Activated naive CD4-positive, alpha-beta T cell (primary cell): ENCODE measurements around the gene MRPL27.

Experiments
- DNase-seq, 4 experiments: peaks; one replicate each; lab custom pipeline; 2025; lab: John Stamatoyannopoulos, UW

Gene MRPL27

DNA sequence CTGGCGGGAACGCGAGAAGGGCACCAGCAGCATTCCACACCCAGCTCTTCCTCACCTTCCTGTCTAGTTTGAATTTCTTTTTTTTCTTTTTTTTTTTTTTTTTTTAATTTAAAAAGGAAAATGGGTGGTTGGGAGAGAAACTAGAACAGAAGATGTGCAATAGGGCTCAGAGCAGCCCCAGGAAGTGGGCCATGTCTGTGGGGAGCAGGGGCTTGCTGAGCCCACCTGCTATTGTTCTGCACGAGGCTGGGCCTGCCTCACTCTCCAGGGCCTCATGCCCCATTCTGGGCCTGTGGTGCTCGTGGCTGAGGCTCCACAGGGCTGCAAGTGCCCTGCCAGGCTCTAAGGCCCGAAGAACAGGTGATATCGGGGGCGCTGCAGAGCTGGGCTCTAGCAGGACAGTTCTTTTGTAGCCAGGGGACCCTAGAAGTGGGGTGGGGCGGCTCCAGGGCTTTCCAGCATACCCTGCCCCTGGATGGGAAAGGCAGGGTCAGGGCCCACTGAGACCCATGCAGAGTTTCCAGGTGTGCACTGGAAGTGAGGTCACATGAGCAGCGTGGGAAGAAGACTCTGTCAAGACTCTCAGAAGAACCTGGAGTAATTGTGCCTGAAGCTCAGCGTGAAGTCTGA lies 12.4 kb downstream of the MRPL27 start:
- DNase-seq, result no peak

DNA sequence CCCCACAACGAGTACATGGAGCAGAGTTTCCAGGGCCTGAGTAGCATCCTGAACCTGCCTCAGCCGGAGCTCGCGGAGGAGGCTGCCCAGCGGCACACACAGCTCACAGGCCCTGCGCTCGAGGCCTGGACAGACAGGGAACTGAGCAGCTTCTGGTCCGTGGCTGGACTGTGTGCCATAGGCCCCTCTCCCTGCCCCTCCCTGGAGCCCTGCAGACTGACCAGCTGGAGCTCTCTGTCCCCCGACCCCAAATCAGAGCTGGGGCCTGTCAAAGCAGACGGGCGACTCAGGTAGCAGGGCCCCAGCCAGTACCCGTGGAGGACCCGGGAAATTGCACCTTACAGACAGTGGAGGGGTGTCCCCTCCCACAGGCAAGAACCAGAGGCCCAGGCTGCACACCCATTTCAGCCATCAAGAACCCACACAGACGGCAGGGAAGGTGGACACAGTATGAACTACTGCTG lies 13.0 kb downstream of the MRPL27 start:
- no peak for DNase-seq

DNA sequence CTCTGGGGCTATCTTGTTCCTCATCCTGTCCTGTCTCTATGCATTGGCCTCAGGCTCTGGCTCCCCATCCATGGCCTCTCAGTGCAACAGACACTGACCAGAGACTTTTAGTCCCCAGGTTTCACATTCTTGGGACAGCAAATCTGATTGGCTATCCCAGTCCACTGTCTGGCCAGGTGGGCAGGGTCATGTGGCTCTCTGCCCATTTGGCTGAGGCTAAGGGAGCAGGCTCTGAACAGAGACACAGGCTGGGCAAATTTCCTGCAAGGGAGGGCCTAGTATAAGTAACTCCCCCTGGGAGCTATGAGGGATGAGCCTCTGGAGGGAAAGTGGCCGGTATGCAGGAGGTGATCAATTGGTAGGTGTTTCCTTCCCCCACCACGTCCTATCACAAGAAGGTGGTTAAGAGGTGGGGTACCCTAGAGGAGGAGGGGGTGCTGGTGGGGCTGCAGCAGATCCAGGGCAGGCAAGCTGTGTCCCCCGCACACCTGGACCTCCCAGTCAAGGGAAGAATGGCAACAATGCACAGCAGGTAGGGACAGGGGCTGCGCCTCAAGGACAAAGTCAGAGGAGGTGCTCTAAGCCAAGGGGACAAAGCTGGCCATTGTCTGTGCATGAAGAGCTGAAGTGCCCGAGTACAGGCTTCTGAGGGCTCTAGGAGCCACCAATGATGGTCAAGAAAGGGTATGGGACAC lies 13.8 kb downstream of the MRPL27 start:
- no peak for DNase-seq

DNA sequence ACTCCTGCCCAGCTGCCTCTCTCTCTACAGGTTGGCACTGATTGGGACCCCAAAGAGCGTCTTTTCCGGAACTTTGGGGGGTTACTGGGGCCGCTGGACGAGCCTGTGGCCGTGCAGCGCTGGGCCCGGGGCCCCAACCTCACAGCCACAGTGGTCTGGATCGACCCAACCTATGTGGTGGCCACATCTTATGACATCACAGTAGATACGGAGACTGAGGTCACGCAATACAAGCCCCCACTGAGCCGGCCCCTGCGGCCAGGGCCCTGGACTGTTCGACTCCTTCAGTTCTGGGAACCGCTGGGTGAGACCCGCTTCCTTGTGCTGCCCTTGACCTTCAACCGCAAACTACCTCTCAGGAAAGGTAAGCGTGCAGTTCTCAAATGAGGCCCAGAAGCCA lies 14.8 kb downstream of the MRPL27 start:
- no peak for DNase-seq

DNA sequence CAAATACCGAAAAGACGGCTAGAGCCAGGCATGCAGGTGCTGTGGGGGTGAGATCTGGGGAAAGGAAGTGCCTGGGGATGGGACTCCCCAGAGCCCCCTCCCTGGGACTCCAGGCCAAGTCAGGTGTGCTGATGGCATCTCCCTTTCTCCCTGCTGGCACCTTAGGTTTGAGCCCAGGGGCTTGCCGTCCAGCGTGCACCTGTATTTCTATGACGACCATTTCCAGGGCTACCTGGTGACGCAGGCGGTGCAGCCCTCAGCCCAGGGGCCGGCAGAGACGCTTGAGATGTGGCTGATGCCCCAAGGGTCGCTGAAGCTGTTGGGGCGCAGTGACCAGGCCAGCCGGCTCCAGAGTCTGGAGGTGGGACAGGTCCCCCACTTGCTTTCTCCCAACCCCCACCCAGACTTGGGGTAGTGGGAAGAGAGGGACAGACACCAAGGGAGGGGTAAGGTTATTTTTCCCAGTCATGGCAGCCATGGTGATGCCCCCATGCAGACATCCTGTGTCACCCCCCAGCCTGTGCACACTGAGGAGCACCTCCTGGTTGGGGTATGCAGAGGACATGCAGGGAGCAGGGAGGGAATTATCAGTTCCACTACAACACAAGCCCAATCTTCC lies 16.0 kb downstream of the MRPL27 start:
- DNase-seq, result no peak

DNA sequence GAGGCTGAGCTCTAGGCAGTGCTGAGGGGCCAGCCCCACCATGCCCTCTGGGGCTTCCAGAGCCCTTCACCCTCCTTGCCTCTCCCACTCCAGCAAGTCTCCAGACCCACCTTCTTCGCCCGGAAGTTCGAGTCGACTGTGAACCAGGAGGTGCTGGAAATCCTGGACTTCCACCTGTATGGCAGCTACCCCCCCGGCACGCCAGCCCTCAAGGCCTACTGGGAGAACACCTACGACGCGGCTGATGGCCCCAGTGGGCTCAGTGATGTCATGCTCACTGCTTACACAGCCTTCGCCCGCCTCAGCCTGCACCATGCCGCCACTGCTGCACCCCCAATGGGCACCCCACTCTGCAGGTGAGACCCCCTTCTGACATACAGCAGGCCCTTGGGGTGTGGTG lies 16.6 kb downstream of the MRPL27 start:
- DNase-seq, result no peak

DNA sequence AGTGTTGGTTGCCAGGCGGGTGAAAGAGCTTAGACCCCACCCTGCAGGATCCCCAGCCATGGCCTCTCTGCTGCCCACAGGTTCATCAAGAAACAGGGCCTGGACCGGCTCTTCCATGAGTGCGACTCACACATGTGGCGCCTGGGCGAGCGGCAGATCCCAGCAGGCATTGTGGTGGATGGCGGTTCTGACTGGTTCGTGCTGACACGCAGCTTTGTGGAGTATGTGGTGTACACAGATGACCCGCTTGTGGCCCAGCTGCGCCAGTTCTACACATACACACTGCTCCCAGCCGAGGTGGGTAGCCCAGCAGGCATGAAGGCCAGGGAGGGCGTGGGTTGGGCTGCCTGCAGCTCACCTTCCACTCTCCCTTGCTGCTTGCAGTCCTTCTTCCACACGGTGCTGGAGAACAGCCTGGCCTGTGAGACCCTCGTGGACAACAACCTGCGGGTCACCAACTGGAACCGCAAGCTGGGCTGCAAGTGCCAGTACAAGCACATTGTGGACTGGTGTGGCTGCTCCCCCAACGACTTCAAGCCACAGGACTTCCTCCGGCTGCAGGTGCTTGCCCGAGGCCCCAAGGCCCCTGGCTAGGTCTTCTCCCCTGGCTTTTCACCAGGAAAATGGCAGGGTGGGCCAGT lies 17.2 kb downstream of the MRPL27 start:
- no peak for DNase-seq

DNA sequence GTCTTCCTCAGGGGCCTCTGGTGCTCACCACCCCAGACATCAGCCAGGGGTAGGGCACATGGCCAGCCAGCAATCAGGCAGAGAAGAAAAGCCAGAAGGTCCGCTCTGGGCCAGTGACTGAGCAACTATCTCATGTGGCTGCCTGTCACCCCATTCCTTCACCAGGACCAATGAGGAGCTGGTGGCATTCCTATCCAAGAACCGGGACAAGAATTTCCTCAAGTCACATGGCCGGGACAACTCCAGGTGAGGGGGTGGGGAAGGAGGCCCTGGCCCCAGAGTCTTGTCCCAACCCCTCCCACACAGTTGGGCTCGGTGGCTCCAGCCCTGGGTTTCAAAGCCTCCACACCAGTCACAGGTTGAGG lies 17.7 kb downstream of the MRPL27 start:
- DNase-seq, result no peak

DNA sequence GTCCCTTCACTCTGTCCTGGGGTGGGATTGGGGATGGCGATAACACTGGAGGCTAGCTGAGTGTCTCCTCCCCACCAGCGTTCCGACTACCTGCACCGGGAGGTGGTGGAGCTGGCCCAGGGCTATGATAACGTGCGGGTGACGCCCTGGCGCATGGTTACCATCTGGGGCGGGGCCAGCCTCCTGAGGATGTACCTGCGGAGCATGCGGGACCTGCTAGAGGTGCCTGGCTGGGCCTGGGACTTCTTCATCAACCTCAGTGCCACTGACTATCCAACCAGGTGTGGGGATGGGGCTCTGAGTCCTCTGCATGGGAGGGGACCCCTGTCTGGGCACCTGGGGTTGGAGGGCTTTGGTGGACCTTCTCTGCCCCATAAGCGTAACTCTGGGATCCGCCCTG lies 18.2 kb downstream of the MRPL27 start:
- DNase-seq, result no peak

DNA sequence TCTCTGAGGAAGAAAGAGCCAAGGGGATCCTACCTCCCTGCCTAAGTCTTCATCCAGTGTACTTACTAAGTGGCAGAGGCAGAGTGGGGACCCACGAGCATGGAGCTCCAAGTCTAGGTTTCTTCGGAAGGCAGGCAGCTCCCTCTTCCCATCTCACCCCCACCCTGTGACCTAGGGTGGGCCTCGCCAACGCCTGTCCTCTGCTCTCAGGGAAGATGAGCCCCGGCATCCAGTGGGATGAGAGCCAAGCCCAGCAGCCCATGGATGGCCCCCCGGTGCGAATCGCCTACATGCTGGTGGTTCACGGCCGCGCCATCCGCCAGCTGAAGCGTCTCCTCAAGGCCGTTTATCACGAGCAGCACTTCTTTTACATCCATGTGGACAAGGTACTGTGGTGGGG lies 18.8 kb downstream of the MRPL27 start:
- DNase-seq, result no peak

DNA sequence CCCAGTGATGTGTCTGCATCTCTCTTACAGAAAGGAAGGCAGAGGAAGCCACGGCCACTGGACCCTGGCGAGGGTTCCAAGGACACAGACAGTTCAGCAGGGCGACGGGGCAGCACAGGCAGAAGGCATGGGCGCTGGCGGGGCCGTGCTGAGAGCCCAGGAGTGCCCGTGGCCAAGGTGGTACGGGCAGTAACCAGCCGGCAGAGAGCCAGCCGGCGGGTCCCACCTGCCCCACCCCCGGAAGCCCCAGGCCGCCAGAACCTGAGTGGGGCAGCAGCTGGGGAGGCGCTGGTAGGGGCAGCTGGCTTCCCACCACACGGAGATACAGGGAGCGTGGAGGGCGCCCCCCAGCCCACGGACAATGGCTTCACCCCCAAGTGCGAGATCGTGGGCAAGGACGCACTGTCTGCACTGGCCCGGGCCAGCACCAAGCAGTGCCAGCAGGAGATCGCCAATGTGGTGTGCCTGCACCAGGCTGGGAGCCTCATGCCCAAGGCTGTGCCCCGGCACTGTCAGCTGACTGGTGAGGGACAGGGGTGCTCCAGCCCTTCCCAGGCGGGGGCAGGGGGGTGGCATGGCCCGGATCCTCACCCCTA lies 19.3 kb downstream of the MRPL27 start:
- no peak for DNase-seq

DNA sequence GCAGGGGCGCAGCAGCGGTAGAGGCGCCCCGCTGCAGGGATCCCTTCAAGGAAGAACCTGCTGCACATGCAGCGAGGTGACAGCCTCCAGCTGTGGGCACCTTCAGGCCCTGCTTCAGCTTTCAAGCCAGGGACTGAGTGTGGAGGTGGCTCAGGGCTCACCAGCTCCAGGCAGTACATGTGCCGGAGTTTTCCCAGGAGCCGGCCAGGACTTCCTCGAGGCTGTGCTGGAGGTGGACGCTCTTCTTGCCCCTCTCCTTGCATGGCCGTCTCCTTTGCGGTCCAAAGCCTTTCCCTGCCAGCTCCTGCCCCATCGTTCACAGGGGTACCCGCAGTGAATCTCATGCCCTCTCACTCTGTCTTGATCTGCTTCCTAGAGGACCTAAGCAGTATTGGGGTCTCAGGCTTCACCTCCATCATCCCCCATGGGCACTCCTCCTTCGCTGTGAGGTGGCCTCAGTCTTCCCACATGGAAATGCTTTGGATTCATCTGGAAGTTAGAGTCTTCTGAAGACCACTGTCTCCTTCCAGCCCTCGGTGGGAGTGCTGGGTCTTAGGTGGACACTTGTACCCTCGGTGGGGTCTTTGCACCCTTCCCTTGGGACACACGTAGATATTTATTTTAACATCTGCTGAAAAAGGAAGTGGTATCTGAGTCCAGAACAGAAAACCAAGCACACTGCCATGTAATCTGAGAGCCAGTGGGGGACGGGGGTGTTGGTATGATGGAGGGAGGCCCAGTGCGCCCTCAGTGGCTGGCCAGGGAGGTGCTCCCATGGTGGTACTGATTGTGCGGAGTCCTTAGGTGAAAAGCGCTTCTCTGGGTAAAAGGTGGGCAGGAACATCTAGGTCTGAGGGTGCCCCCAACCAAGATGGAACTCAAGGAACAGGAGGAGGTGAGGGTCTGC lies 20.0 kb downstream of the MRPL27 start:
- DNase-seq, result no peak

DNA sequence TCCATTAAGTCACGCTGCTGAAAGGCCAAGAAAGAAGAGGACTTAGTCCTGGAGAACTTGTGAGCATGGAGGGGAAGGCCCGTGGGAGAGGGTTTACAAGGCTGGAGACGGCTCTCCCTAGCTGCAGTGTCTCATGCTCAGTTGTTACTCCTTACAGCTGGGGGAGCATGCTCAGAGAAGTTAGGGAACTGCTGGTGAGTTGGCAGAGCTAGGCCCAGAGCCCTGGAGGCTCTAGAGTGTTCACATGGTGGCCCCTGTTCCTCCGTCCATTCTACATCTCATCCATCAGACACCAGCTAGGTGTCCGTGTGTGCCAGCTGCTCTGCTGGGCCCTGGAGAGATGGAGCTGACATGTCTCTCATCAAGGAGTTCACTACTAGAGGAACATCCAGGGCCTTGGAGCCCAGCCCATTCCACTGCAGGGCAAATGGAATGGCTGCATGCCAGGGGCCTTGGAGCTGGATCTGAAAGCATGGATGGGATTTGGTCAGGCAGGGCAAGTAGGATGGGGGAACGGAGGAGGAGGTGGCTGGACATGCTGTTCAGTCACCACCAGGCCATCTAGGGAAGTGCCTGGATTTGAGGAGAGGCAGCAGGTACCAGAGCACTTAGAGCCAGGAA lies 20.8 kb downstream of the MRPL27 start:
- DNase-seq, result no peak

DNA sequence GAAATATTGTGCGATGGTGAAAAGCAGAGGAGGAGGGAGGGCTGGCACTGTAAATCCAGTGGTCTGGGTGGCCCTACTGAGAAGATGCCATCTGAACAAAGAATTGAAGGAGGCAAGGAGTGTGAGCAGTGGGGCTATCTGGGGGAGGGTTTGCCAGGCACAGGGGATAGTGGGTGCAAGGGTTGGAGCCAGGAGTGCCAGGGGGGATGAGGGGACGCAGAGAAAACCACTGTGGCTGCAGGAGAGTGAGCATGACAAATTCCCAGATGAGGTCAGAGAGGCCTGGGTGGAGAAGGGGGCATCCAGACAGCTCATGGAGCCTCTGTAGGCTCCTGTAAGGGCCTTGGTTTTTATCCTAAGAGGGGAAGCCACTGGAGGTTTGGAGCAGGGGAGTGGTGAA lies 22.3 kb downstream of the MRPL27 start:
- DNase-seq, result no peak

DNA sequence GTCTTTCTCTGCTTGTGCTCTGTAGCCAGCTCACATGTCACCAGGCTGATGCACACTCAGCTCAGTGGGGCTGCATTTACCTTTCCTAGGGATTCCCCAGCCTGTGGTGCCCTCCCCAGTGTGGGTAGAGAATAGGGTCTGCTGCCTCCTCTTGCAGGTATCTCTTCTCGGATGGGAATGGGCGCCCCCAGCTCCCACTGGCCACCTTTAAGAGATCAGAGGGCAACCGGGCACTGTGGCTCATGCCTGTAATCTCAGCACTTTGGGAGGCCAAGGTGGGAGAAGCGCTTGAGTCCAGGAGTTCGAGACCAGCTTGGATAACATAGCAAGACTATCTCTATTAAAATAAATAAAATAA lies 23.8 kb downstream of the MRPL27 start:
- DNase-seq, result no peak

DNA sequence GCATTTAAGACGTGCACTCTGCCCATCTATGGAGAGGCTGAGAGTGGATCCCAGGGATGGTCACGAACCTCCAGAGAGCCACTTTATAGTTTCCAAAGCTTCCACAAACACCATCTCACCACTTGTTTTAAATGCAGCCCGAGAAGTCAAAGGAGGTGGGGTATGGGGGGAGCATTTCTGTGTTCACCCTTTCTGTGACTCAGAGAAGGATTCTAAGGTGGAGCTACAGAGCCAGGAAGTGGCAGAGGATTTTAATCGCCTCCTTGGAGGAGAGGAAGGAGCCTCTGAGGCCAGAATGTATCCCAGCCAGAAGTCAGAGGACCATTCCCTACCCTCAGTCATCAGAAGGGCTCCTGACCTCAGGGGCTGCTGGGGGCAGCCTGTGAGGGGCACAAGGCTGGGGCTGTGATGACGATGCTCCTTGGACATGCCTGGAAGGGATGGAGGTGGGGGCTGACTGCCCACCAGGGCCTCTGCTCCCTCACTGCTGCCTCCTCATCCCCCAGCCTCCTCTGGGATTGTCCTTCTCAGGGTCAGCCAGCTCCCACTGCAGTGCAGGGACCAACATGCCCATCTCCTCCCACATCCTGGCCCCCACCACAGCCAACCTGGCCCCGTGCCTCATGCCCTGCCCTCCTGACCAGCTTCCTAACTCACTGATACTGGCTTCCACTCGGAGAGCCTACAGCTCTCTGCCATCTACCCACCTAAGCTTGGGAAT lies 24.3 kb downstream of the MRPL27 start:
- no peak for DNase-seq

DNA sequence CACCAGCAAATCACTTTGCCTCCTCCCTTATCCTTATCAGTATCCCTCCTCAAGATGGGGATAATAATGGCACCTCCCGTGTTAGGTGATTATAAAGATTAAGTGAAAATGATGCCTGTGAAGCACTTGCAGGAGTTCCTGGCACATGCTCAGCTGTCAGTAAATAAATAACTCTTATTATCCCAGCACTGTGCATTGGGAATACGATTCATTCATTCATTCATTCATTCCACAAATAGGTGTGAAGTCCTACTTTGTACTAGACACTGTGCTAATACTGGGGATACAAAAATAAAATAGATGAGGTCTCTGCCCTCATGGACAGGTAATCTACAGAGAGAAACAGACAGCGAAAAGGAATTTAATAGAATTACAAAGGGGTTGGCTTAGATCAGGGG lies 25.1 kb downstream of the MRPL27 start:
- no peak for DNase-seq

DNA sequence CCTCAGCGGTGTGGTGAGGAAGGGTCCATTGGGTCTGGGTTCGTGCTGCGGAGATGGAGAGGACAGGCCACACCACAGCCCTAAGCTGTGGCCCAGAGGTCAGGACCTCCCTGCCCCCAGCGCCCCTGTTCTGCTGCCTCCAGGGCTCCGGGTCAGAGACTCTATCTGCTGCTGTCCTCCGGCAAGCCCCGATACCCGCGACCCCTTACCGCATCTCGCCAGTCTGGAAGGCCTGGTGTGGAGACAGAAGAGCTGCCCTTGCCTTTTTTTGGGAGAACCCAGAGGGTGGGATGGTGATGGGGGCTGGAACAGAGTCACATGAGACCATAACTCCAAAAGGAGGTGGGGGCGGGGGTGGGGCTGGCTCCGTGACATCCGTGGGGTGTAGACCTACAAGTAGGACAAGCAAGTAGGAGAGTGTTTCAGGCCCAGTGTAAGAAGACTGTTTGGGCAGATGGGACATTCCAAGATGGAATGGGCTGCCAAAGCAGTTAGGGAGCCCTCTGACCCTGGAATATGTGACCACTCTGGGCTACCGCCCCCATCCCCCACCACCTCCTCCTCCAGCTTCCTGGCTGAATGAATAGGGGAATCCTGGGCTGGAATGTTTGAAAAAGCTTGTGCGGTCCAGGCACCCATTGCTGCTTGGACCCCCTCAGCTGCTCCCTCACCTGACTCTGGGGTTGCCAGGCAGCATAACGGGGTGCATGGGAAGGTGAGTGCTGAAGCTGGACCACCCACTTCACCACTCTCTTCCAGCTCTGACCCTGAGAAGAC lies 25.7 kb downstream of the MRPL27 start:
- DNase-seq, result no peak

DNA sequence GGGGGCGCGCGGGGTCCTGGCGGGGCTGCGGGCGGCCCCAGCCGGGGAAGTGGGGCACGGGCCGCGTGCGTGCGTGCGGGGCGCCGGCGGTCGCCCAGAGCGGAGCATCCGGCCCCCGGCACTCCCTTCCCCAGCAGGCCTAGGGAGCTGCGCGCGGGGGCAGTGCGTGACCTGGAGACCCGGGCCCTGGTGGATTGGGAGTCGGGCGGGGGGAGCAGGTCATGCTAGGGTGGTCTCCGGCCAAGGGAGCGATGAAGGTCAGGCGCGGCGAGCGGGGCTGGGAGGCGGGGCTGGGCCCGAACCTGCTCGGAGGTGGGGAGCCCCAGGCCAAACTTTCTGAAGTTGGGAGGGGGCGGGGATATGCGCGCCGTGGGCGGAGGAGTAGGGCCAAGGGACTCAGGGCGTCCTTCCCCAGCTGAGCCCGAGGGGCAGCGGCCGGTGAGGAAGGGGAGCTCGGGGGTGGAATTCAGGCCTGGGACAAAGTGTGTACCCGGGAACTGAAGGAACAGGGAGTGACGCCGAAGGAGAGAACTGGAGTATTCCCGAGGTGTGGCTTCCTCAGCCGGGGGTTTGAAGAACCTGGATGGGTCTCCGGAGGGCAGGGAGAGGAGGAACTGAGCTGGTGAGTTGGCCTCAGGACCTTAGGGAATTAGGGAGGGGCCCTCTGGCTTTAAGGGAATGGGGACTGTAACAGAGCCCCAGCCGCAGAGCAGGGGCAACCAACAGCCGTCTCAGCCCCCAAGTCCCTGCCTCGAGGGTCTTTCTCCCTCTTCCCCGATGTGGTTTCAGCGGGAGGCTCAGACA lies 26.5 kb downstream of the MRPL27 start:
- peak in 1 of 4 experiments; percentile 67 for DNase-seq
